K562 (cell line): ENCODE measurements around the gene ADGRE1. TPM values are rescaled to one million over a fixed set of nuclear protein-coding genes. Genes with fewer than 3 reads are reported as not detected.
A peak's percentile ranks its signal among the peaks of the same experiment; 100 is the strongest.

ENCODE experiments used
- FOXK2 ChIP-seq, 2 experiments: fragments of 450-650 bp; IDR thresholded peaks in 1 of 2; conservative IDR thresholded peaks in 1 of 2; 2 replicates each; pipeline ENCODE4 v1.6.1; 2016; ENCODE audit warnings: low read depth in 2 of 2, mild to moderate bottlenecking in 1 of 2
- OTX1 ChIP-seq: fragments of 450-650 bp; formaldehyde crosslinking; IDR thresholded peaks from 2 replicates; pipeline ENCODE4 v1.4.0; 2022; ENCODE audit warnings: mild to moderate bottlenecking
- TCFL5 ChIP-seq: fragments of 250-450 bp; sonication (Bioruptor Pico); conservative IDR thresholded peaks from 2 replicates; pipeline ENCODE4 v1.6.1; 2021; ENCODE audit warnings: mild to moderate bottlenecking, moderate library complexity, matching md5 sums
- ZBTB40 ChIP-seq, 2 experiments: fragments of 450-650 bp in 1 of 2; sonication (generic) in 1 of 2; formaldehyde crosslinking in 1 of 2; IDR thresholded peaks; 2 replicates each; pipeline versions ENCODE4 v1.7.1 to v1.9.0; 2016 to 2022; ENCODE audit warnings: inconsistent platforms in 1 of 2, mild to moderate bottlenecking in 1 of 2, missing genetic modification reagents in 1 of 2
- polyA plus RNA-seq, 8 experiments: library from polyadenylated mRNA; depleted of rRNA in 4 of 8; stranded (reverse) in 5 of 8; unstranded in 3 of 8; fragments of >200 nt; fragmentation: Nextera tagmentation in 2 of 8; fragmentation: Illumina TruSeq in 1 of 8; extraction: Ambion mirVana in 2 of 8; extraction: Trizol in 1 of 8; gene quantifications; 2 replicates each; pipeline versions ENCODE4 v1.2.1 to v1.2.3, GENCODE V29; 2011 to 2014; ENCODE audit warnings: inconsistent platforms in 1 of 8, missing spikeins in 1 of 8
- total RNA-seq, 7 experiments: library from RNA; depleted of rRNA in 6 of 7; stranded (reverse); fragments of >200 nt in 6 of 7; fragmentation: Illumina TruSeq in 2 of 7; extraction: Trizol in 2 of 7; gene quantifications; 2 replicates each; pipeline versions ENCODE4 v1.2.1 to v1.2.3, GENCODE V29; 2011 to 2021; ENCODE audit warnings: low replicate concordance in 1 of 7
- TF ChIP-seq, protein P1 (sequence below): fragments of 450-650 bp; IDR thresholded peaks from 2 replicates; pipeline ENCODE4 v1.6.1; 2016; ENCODE audit warnings: mild to moderate bottlenecking, moderate library complexity

The ADGRE1 gene
- total and polyA plus RNA-seq, 9 of the 15 experiments (the other 6 are each of a cell fraction or from before 2014, with no cell fraction given), result 0.09 to 0.49 (median 0.25) TPM; not detected in 1

GRCh38 chr19:6891761-6892385 lies 4.5 kb downstream of the ADGRE1 start (continued):
- TF ChIP-seq ZBTB40 (IDR thresholded peaks at IDR 0.05), result peak; percentile 55; the same call in 1 of the 2 replicates
- no peak for TF ChIP-seq ZBTB40 (CRISPR knock-in tag; IDR thresholded peaks at IDR 0.05)
- TF ChIP-seq, protein P1, sequence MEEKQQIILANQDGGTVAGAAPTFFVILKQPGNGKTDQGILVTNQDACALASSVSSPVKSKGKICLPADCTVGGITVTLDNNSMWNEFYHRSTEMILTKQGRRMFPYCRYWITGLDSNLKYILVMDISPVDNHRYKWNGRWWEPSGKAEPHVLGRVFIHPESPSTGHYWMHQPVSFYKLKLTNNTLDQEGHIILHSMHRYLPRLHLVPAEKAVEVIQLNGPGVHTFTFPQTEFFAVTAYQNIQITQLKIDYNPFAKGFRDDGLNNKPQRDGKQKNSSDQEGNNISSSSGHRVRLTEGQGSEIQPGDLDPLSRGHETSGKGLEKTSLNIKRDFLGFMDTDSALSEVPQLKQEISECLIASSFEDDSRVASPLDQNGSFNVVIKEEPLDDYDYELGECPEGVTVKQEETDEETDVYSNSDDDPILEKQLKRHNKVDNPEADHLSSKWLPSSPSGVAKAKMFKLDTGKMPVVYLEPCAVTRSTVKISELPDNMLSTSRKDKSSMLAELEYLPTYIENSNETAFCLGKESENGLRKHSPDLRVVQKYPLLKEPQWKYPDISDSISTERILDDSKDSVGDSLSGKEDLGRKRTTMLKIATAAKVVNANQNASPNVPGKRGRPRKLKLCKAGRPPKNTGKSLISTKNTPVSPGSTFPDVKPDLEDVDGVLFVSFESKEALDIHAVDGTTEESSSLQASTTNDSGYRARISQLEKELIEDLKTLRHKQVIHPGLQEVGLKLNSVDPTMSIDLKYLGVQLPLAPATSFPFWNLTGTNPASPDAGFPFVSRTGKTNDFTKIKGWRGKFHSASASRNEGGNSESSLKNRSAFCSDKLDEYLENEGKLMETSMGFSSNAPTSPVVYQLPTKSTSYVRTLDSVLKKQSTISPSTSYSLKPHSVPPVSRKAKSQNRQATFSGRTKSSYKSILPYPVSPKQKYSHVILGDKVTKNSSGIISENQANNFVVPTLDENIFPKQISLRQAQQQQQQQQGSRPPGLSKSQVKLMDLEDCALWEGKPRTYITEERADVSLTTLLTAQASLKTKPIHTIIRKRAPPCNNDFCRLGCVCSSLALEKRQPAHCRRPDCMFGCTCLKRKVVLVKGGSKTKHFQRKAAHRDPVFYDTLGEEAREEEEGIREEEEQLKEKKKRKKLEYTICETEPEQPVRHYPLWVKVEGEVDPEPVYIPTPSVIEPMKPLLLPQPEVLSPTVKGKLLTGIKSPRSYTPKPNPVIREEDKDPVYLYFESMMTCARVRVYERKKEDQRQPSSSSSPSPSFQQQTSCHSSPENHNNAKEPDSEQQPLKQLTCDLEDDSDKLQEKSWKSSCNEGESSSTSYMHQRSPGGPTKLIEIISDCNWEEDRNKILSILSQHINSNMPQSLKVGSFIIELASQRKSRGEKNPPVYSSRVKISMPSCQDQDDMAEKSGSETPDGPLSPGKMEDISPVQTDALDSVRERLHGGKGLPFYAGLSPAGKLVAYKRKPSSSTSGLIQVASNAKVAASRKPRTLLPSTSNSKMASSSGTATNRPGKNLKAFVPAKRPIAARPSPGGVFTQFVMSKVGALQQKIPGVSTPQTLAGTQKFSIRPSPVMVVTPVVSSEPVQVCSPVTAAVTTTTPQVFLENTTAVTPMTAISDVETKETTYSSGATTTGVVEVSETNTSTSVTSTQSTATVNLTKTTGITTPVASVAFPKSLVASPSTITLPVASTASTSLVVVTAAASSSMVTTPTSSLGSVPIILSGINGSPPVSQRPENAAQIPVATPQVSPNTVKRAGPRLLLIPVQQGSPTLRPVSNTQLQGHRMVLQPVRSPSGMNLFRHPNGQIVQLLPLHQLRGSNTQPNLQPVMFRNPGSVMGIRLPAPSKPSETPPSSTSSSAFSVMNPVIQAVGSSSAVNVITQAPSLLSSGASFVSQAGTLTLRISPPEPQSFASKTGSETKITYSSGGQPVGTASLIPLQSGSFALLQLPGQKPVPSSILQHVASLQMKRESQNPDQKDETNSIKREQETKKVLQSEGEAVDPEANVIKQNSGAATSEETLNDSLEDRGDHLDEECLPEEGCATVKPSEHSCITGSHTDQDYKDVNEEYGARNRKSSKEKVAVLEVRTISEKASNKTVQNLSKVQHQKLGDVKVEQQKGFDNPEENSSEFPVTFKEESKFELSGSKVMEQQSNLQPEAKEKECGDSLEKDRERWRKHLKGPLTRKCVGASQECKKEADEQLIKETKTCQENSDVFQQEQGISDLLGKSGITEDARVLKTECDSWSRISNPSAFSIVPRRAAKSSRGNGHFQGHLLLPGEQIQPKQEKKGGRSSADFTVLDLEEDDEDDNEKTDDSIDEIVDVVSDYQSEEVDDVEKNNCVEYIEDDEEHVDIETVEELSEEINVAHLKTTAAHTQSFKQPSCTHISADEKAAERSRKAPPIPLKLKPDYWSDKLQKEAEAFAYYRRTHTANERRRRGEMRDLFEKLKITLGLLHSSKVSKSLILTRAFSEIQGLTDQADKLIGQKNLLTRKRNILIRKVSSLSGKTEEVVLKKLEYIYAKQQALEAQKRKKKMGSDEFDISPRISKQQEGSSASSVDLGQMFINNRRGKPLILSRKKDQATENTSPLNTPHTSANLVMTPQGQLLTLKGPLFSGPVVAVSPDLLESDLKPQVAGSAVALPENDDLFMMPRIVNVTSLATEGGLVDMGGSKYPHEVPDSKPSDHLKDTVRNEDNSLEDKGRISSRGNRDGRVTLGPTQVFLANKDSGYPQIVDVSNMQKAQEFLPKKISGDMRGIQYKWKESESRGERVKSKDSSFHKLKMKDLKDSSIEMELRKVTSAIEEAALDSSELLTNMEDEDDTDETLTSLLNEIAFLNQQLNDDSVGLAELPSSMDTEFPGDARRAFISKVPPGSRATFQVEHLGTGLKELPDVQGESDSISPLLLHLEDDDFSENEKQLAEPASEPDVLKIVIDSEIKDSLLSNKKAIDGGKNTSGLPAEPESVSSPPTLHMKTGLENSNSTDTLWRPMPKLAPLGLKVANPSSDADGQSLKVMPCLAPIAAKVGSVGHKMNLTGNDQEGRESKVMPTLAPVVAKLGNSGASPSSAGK, result peak; percentile 45; the same call in 1 of the 2 replicates
- peak; percentile 54 to 75; a peak in 2 of 4 replicates for TF ChIP-seq FOXK2 (conservative IDR thresholded peaks at IDR 0.05 in 1 of 2, IDR thresholded peaks at IDR 0.05 in 1 of 2; ENCODE audit: low read depth in 2 of 2)
- TF ChIP-seq OTX1 (CRISPR knock-in tag), result peak; percentile 60; the same call in 1 of the 2 replicates
- TF ChIP-seq TCFL5 (CRISPR knock-in tag), result no peak
